Measurements from ENCODE around the gene REG4.
"Not testable (repeated sequence)": the region's sequence is repeated elsewhere in the genome, so short reads cannot be mapped to it uniquely, and the experiment has no call there.

GRCh38 chr1:119844206-119844605 is 32.9 kb upstream of the REG4 start:
- TF ChIP-seq POLR2A, CTCF (IDR thresholded peaks at IDR 0.05): not testable (repeated sequence)
